HG03175 (cell line): Measurements from ENCODE around the gene P2RY8.
"Not testable (repeated sequence)": the region's sequence is repeated elsewhere in the genome, so short reads cannot be mapped to it uniquely, and the experiment has no call there.

ENCODE experiments used
- ATAC-seq: cut with Tn5 transposase; IDR thresholded peaks from one replicate; pipeline ENCODE4 v1.9.1; 2021; ENCODE audit warnings: mild to moderate bottlenecking, moderate library complexity; ENCODE audit not compliant: unreplicated experiment

Gene P2RY8

DNA sequence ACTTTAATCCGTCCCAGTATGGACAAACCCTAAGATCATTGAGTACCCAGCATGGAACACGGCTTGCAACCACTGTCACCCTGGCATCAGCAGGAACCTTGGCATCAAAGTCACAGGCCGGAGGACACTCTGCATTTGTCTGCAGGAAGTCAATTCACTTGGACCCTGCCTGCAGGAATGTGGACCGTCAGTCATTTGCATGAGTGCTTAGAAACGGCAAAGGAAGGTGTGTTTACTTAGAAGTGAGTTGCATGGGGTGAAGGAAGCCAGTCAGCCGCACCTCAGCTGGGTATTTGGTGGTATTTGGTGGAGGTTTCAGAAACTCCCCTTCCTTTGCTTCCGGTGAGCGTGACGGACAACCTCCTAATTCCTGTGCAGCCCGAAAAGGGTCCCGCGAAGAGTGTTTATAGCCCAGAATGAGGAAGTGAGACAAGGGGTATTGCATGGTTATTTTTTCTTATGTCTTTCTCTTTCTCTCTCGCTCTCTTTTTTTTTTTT is 15.5 kb downstream of the P2RY8 start:
- ATAC-seq, result peak; percentile 88

- ATAC-seq, result no peak
Observed at GRCh38 chrX:1520350-1520749, 16.6 kb downstream of the P2RY8 start.

DNA sequence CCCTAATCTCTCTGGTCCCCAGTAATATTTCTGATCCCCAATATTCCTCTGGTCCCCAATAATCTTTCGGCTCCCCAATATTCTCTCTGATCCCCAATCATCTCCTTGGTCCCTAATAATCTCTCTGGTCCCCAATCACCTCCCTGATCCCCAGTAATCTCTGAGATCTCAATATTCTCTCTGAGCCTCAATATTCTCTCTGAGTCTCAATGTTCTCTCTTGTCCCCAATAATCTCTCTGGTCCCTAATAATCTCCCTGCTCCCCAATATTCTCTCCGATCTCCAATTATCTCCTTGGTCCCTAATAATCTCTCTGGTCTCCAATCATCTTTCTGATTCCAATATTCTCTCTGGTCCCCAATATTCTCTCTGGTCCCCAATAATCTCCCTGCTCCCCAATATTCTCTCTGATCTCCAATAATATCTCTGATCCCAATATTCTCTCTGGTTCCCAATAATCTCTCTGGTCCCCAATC is 17.9 kb downstream of the P2RY8 start:
- ATAC-seq, result no peak

GRCh38 chrX:1518512-1518911 is 18.5 kb downstream of the P2RY8 start:
- no peak for ATAC-seq

- ATAC-seq, result no peak
Observed at GRCh38 chrX:1516596-1517104, 20.3 kb downstream of the P2RY8 start.

- ATAC-seq, result no peak
Observed at GRCh38 chrX:1511829-1512228, 25.2 kb downstream of the P2RY8 start.

GRCh38 chrX:1511150-1511549 is 25.8 kb downstream of the P2RY8 start:
- ATAC-seq, result no peak

DNA sequence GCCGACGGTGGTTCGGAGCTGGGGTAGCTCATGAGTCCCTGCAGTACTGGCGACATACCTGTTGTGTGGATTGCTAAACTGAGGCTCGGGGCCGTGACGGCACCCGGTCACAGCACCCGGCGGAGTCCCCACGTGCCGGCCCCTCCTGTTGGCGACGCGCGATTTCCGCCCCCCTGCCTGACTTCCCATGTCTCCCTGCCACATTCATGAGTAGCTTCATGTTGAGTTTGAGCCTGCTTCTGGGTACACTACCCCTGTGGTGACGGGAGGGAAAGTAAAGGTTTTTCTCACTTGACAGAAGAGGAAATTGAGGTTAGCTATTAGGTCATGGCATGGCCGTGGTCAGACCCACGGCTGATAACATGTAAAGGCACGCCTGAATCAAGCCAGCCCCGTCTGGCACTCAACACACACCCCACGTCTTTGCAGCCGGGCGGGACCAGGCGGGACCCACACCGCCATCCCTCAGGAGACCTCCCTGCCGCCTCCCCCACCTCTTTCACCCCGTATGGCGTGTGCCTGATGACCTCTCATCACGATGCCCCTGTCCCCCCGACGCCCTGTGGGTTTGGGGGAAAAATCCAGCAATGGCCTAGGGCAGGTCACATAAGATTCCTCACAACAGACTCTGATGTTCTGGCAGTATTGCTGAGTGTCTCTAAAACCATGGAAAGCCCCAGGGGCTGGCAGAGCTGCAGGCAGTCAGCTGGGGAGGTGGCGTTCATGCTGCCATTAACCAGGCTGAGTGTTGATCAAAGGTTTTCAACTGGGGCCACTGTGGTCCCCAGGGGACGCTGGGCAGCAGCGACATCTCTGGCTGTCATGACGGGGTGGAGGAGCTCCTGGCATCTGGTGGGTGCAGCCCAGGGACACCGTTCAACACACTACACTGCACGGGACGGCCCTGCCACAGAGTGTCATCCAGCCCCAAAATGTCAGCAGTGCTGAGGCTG is 29.2 kb downstream of the P2RY8 start:
- ATAC-seq, result peak; percentile 81

- no peak for ATAC-seq
Observed at GRCh38 chrX:1506916-1507315, 30.1 kb downstream of the P2RY8 start.

- no peak for ATAC-seq
Observed at GRCh38 chrX:1502853-1503252, 34.1 kb downstream of the P2RY8 start.

- peak; percentile 48 for ATAC-seq
Observed at GRCh38 chrX:1502241-1502640, 34.7 kb downstream of the P2RY8 start.

DNA sequence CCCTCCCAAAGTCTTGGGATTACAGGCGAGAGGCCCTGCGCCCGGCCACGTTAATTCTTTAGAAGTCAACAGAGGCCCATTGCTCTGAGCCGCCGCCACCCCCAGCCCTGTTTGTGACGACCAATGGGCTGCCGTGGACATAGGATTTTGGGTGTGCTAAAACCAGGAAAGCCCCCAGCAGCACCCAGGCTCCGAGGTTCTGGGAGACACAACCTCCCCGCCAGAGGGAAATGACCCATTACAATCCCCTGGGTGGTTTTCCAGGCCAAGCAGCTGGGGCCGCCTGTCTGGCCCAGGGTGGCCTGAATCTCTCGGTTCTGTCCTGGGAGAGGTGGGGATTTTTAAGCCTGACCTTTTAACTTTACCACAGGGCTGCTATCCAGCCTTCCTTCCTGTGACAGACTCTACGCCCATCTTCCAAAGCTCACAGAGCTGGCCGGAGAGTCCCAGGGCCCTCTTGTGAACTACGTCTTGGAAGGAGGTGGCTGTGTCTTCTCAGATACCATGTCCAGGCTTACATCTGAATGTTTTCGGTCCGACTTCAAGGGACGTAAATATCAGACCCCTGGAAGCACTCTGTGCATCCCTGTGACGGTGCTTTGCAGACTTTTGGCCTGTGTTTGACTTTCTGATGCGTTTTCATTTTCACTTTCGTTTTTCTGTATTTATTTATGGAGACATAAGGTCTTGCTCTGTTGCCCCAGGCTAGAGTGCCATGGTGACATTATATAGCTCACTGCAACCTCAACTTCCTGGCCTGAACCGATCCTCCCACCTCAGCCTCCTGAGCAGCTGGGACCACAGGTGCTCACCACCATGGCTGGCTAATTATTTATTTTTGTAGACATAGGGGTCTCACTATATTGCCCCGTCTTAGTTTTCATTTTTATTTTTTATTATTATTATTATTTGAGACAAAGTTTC is 36.0 kb downstream of the P2RY8 start:
- peak; percentile 72 for ATAC-seq

GRCh38 chrX:1496076-1496475 is 40.9 kb downstream of the P2RY8 start:
- no peak for ATAC-seq

DNA sequence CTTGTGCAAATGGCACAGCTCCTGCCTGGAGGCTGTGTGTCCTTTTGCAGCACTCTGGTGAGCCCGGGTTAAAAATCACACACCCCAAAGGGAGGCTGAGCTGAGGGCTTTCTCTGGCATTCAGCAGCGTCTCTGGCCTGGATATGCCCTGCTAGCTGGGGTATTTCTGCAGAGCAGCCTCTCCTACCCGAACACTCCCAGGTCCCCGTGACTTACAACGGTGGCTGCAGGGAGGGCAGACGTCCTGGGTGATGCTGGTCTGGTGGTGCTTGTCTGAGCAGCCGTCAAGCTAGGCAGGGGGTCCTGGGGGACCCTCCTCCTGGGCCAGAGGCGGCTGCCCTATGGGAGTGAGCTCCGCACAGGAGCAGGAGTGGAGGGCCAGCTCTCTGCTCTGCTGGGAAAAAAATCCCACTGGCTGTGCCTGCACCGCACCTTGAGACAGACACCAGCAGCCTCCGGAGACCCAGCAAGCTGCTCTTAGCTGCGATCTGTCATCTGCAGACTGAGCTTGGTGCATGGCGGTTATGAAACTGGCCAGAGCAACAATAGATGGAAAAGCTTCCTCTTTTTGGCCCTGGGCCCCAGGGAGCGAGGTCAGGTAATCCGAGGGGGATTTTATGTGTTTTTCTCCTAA is 43.0 kb downstream of the P2RY8 start:
- ATAC-seq, result peak; percentile 52

DNA sequence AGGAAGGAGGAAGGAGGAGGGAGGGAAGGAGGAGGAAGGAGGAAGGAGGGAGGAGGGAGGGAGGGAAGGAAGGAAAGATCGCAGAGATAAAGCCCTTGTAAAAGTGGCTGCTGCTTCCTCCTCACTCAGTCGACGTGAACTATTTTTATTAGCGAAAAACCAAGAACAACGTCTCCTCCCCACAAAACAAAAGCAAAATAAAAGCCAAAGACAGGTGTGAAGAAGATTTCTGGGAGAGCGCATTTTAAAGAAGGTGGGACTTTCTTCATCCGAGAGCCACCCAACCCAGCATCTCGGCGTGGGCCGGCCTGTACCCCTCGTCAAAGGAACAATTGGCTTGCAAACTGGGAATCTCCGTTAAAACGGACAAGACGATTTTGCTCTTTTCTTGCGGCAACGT is 43.6 kb downstream of the P2RY8 start:
- ATAC-seq, result no peak

DNA sequence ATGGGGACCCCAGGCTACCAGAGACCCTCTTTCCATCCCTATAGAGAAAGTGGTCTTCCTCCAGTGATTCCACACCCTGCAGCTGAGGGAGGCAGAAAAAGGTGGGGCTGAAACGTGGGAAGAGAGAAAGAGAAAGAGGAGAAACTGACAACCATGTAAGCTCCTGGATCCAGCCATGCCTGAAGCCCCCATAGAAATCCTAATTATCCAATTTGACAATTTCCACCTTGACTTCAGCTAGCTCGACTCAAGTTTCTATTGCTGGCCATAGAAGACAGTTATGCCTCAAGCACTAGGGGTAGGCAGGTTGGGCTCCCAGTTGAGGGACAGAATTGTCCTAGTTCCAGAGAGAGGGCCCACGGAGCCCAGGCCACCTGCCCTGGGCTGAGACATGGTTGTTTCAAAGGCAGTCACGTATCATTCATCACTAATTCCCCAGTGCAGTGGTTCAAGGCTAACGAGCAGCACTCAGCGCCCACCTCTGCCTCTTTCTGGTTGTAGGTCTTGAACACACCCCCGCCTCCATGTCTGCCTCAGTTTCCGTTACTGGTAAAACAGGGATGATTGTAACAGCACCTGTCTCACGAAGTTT is 44.5 kb downstream of the P2RY8 start:
- ATAC-seq, result peak; percentile 1

DNA sequence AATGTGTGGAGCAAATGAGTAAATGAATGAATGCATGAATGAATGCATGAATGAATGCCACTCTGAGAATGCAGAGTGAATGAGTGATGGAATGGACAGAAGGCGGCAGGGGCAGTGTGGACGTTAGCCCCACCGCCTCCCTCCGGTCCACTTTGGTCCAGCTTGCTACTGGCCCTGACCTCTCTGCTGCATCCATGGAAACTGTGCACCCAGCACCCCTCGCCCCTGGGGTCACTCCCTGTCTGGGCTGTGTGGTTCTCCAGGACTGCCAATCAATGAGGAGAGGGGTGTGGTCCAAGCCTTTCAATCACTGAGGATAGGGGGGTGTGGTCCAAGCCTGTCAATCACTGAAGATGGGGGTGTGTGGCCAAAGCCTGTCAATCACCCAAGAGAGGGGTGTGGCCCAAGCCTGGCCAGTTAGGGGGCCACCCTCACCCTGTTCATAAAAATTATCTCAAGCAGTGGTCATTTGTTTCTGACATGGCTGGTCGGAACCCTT is 45.1 kb downstream of the P2RY8 start:
- ATAC-seq, result peak; percentile 90

DNA sequence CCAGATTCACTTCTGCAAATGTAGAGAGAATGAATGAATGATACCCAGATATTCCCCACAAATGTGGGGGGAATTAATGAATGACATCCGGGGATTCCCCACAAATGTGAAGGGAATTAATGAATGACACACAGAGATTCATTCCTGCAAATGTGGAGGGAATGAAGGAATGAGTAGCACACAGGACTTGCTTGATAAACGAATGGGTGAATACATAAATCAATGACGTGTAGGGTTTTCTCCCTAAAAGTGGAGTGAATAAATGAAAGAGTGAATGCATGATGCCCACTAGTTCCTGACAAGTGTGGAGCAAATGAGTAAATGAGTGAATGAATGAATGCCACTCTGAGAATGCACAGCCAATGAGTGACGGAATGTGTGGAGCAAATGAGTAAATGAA is 45.7 kb downstream of the P2RY8 start:
- ATAC-seq, result not testable (repeated sequence)

GRCh38 chrX:1490723-1491122 is 46.3 kb downstream of the P2RY8 start:
- ATAC-seq, result not testable (repeated sequence)

GRCh38 chrX:1489354-1489753 is 47.6 kb downstream of the P2RY8 start:
- not testable (repeated sequence) for ATAC-seq
